ENCODE results near the gene PNPLA6. TPM values are rescaled to one million over a fixed set of nuclear protein-coding genes. Genes with fewer than 3 reads are reported as not detected.

PNPLA6 gene
- total and polyA plus RNA-seq, 9 of the 15 experiments (the other 6 are each of a cell fraction or from before 2014, with no cell fraction given) = 0.07 to 30.2 (median 8.3) TPM

GRCh38 chr19:7578127-7578526 is 42.6 kb downstream of the PNPLA6 start (continued):
- TF ChIP-seq PHTF2 (CRISPR knock-in tag; IDR thresholded peaks at IDR 0.05) (no peak), RBBP5 (IDR thresholded peaks at IDR 0.05; ENCODE audit: borderline replicate concordance, insufficient read depth, low read length, poor library complexity, severe bottlenecking) (no peak), ZNF77 (CRISPR knock-in tag; IDR thresholded peaks at IDR 0.05) (no peak), ZBTB8A (IDR thresholded peaks at IDR 0.05; ENCODE audit: partially characterized antibody) (no peak), IFI16 (CRISPR knock-in tag; IDR thresholded peaks at IDR 0.05) (no peak), POLR2AphosphoS2 (IDR thresholded peaks at IDR 0.05; ENCODE audit: low read length) (no peak), ETS2 (tag; IDR thresholded peaks at IDR 0.05; ENCODE audit: borderline replicate concordance, poor library complexity, severe bottlenecking) (no peak)

- CTCF ChIA-PET (ENCODE audit: low intra/inter-chr PET ratio) = no interaction called here
- H3K9ac ChIP-seq (ENCODE audit: insufficient read depth in 1 of 2, low read depth in 2 of 2, low read length in 2 of 2) = peak overlapping the region in 1 of 2 experiments; percentile 68; a peak in 1 of 4 replicates
- no peaks in the 10 kb centered on the region for H3K79me2 ChIP-seq (ENCODE audit: control insufficient read depth, insufficient read depth, low read length)
- BruUV-seq (replicated peaks) = no TSS peak
- H3K9me1 ChIP-seq (ENCODE audit: control insufficient read depth, insufficient read depth, low read length) = no peaks in the 10 kb centered on the region
- POLR2A ChIA-PET = interaction anchor here (0.6 kb wide), 1 partner anchor 227 kb away, joined by 3 read pairs; no protein-coding TSS in a partner anchor
- FAIRE-seq (peak; percentile 29), DNase-seq (ENCODE audit: extremely low read depth in 1 of 4, low spot score in 3 of 4) (peak in 2 of 4 experiments; percentile 26 to 43), ATAC-seq (peak; percentile 85)
- H3K4me2 ChIP-seq (ENCODE audit: insufficient read depth, low read length) = peak overlapping the region; percentile 18; the same call in 1 of the 2 replicates
- TF ChIP-seq DPF2 (IDR thresholded peaks at IDR 0.05) (peak; percentile 24; the same call in 1 of the 2 replicates), EHMT2 (IDR thresholded peaks at IDR 0.05) (0 out of 2 replicates have a peak, but pooled peaks have one; percentile 44), SOX6 (IDR thresholded peaks at IDR 0.05) (peak; percentile 74; the same call in 1 of the 2 replicates), ZNF507 (tag; conservative IDR thresholded peaks at IDR 0.05) (no peak), EGR1 (conservative IDR thresholded peaks at IDR 0.05) (peak; percentile 22), TAL1 (IDR thresholded peaks at IDR 0.05) (peak; percentile 26; the same call in 1 of the 2 replicates), L3MBTL2 (IDR thresholded peaks at IDR 0.05) (no peak), TCF3 (CRISPR knock-in tag; IDR thresholded peaks at IDR 0.05) (peak; percentile 40), HDAC1 (IDR thresholded peaks at IDR 0.05) (peak in 1 of 2 experiments; percentile 34; a peak in 2 of 4 replicates), ARID1B (IDR thresholded peaks at IDR 0.05) (peak; percentile 58; the same call in 1 of the 2 replicates), CBFA2T3 (IDR thresholded peaks at IDR 0.05) (peak; percentile 55; the same call in 1 of the 2 replicates), SMARCA4 (IDR thresholded peaks at IDR 0.05) (0 out of 2 replicates have a peak, but pooled peaks have one; percentile 16)
- TF ChIP-seq, protein P1, sequence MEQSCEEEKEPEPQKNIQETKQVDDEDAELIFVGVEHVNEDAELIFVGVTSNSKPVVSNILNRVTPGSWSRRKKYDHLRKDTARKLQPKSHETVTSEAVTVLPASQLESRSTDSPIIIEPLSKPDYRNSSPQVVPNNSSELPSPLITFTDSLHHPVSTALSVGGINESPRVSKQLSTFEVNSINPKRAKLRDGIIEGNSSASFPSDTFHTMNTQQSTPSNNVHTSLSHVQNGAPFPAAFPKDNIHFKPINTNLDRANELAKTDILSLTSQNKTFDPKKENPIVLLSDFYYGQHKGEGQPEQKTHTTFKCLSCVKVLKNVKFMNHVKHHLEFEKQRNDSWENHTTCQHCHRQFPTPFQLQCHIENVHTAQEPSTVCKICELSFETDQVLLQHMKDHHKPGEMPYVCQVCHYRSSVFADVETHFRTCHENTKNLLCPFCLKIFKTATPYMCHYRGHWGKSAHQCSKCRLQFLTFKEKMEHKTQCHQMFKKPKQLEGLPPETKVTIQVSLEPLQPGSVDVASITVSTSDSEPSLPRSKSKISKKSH (CRISPR knock-in tag; IDR thresholded peaks at IDR 0.05) = no peak
- TF ChIP-seq, protein P2, sequence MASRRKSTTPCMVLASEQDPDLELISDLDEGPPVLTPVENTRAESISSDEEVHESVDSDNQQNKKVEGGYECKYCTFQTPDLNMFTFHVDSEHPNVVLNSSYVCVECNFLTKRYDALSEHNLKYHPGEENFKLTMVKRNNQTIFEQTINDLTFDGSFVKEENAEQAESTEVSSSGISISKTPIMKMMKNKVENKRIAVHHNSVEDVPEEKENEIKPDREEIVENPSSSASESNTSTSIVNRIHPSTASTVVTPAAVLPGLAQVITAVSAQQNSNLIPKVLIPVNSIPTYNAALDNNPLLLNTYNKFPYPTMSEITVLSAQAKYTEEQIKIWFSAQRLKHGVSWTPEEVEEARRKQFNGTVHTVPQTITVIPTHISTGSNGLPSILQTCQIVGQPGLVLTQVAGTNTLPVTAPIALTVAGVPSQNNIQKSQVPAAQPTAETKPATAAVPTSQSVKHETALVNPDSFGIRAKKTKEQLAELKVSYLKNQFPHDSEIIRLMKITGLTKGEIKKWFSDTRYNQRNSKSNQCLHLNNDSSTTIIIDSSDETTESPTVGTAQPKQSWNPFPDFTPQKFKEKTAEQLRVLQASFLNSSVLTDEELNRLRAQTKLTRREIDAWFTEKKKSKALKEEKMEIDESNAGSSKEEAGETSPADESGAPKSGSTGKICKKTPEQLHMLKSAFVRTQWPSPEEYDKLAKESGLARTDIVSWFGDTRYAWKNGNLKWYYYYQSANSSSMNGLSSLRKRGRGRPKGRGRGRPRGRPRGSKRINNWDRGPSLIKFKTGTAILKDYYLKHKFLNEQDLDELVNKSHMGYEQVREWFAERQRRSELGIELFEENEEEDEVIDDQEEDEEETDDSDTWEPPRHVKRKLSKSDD (conservative IDR thresholded peaks at IDR 0.05; ENCODE audit: low read length) = no peak
- H3K4me1 ChIP-seq (replicated peaks in 1 of 2; ENCODE audit: control insufficient read depth in 2 of 2, insufficient read depth in 2 of 2, low read length in 2 of 2) = peaks cover 3 to 8% of the 10 kb centered on the region in 2 experiments; a peak in 2 of 5 replicates
- H3K27me3 ChIP-seq (ENCODE audit: control insufficient read depth in 2 of 2, insufficient read depth in 2 of 2, low read length in 2 of 2) = peaks cover 6 to 40% of the 10 kb centered on the region in 2 experiments
- intact Hi-C loops (cut with micrococcal nuclease) = no loop called here
- no peak overlapping the region for H3K4me3 ChIP-seq
- 0% methylated on average over 6 of the region's 6 CpGs for WGBS (ENCODE audit: insufficient coverage, low coverage, missing lambda C conversion rate)
- no peaks in the 10 kb centered on the region for H3K9me3 ChIP-seq (replicated peaks; ENCODE audit: control insufficient read depth, insufficient read depth, low read depth, low read length)
- in situ Hi-C loops (cut with MboI) = no loop called here
- H4K20me1 ChIP-seq (replicated peaks; ENCODE audit: control insufficient read depth, insufficient read depth, low read length) = no peaks in the 10 kb centered on the region
- H3K36me3 ChIP-seq (ENCODE audit: control insufficient read depth, insufficient read depth, low read length) = no peaks in the 10 kb centered on the region
- no peak overlapping the region for H3K27ac ChIP-seq (ENCODE audit: extremely low read depth, low read depth, low read length)
- H2AFZ ChIP-seq (ENCODE audit: low read depth, low read length) = no peak overlapping the region
Measured at GRCh38 chr19:7579182-7579581, 43.7 kb downstream of the PNPLA6 start.
